Ascending aorta (tissue), 2 donors: ENCODE measurements around the gene COX17. TPM values are rescaled to one million over a fixed set of nuclear protein-coding genes. Genes with fewer than 3 reads are reported as not detected.

Experiments used
- DNase-seq, 2 donors: peaks; one replicate each; pipeline ENCODE4 v3.0.0-alpha.2; 2019; ENCODE audit warnings: low spot score in 2 of 2
- H3K27ac ChIP-seq, 2 donors: fragments of 200-600 bp; sonication (generic); one replicate each; pipeline ENCODE4 v1.5.1; 2016 to 2017; ENCODE audit warnings: mild to moderate bottlenecking in 1 of 2
- H3K27me3 ChIP-seq: fragments of 200-600 bp; sonication (generic); one replicate; pipeline ENCODE4 v1.5.1; 2017
- H3K36me3 ChIP-seq, 2 donors: fragments of 200-600 bp; sonication (generic); one replicate each; pipeline ENCODE4 v1.5.1; 2016
- H3K4me1 ChIP-seq, 2 donors: fragments of 200-600 bp; sonication (generic); one replicate each; pipeline ENCODE4 v1.5.1; 2016 to 2017; ENCODE audit warnings: mild to moderate bottlenecking in 1 of 2
- H3K4me3 ChIP-seq, 2 donors: fragments of 200-600 bp; sonication (generic); one replicate each; pipeline ENCODE4 v1.5.1; 2016 to 2017; ENCODE audit warnings: mild to moderate bottlenecking in 1 of 2
- H3K9me3 ChIP-seq, 2 donors: fragments of 200-600 bp; sonication (generic); one replicate each; pipeline ENCODE4 v1.5.1; 2016
- intact Hi-C: fragments of 100-400 bp; cut with DNase I; formaldehyde crosslinking; loops from one replicate; pipeline ENCODE4 v1.15.1; 2023
- total RNA-seq: library from RNA; depleted of rRNA; stranded (reverse); fragments of >200 nt; gene quantifications from one replicate; pipeline ENCODE4 v1.1.0, GENCODE V29; 2016
- TF ChIP-seq, protein P1 (sequence below), 3 experiments: fragments of 200-600 bp in 2 of 3; fragments of 450-650 bp in 1 of 3; sonication (generic) in 2 of 3; IDR thresholded peaks; one replicate each; pipeline ENCODE4 v1.5.1; 2016 to 2019; ENCODE audit warnings: antibody characterized with exemption in 3 of 3, mild to moderate bottlenecking in 1 of 3, moderate library complexity in 1 of 3

The COX17 gene
- total RNA-seq, 1 donor from 2014 or later: 12.5 TPM

DNA sequence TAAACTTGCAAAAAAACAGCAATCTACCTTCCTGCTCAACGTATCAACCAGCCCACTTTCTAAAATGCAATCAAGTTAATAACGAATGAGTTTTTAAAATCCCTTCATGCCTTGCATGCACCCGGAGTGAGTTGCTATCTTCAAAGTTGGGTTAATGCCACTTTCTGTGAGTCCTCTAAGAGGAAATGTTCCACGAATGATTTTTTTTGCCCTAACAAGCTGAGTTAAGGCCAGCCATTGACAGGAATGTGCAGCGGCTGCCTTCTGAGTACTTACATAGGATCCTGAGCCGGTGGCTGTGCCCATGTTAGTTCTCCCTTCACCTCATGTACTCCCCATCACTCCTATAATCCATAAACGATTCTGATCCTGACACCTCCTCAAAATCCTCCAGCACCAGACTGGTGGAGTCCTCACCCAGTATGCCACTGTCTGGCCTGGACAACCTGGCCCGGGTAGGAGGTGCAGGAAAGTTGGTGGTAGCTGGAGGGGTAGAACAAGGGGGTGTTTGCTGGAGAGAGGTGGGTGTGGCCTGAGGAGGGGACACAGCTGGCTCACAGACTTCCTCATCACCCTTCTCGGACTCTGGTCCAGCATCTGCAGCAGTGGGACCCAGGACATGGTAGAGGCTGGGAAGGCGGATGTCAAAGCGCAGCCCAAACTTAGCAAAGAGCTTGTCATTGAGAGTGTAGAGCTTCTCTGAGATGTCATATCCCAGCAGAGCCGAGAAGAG, 29.2 kb downstream of the COX17 start:
- peaks cover 9 to 15% of the 10 kb centered on the region in 2 donors for H3K4me1 ChIP-seq
- intact Hi-C loops: no loop called here
- TF ChIP-seq, protein P1, sequence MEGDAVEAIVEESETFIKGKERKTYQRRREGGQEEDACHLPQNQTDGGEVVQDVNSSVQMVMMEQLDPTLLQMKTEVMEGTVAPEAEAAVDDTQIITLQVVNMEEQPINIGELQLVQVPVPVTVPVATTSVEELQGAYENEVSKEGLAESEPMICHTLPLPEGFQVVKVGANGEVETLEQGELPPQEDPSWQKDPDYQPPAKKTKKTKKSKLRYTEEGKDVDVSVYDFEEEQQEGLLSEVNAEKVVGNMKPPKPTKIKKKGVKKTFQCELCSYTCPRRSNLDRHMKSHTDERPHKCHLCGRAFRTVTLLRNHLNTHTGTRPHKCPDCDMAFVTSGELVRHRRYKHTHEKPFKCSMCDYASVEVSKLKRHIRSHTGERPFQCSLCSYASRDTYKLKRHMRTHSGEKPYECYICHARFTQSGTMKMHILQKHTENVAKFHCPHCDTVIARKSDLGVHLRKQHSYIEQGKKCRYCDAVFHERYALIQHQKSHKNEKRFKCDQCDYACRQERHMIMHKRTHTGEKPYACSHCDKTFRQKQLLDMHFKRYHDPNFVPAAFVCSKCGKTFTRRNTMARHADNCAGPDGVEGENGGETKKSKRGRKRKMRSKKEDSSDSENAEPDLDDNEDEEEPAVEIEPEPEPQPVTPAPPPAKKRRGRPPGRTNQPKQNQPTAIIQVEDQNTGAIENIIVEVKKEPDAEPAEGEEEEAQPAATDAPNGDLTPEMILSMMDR (IDR thresholded peaks at IDR 0.05): no peak
- H3K36me3 ChIP-seq: peaks cover 0 to 4% of the 10 kb centered on the region in 2 donors
- H3K27me3 ChIP-seq: no peaks in the 10 kb centered on the region
- no peaks in the 10 kb centered on the region for H3K9me3 ChIP-seq
- H3K4me3 ChIP-seq: no peak overlapping the region
- no peak for DNase-seq
- peak overlapping the region; percentile 85 to 88 for H3K27ac ChIP-seq

DNA sequence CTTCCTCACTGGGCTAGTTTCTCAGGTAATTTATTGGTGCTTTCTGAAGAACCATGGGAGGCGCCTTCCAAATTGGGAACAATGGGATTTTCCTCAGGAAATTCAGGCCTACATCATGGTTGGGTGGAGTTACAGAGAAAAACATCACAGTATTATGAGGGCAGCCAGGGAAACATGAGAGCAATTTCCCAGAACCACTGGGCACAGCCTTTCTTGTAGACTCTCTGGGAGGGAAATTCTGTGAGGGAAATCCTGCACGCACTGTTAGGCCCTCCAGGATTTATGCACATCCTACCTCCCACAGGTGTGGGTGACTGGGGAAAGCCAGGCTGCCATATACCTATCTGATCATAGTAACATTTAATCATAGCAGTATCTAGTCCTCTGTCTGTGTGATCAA, 30.0 kb downstream of the COX17 start:
- TF ChIP-seq, protein P1 (IDR thresholded peaks at IDR 0.05): no peak
- H3K27ac ChIP-seq: peak overlapping the region; percentile 85 to 88
- H3K27me3 ChIP-seq: no peaks in the 10 kb centered on the region
- DNase-seq: no peak
- H3K4me1 ChIP-seq: peaks cover 9 to 15% of the 10 kb centered on the region in 2 donors
- H3K4me3 ChIP-seq: no peak overlapping the region
- intact Hi-C loops: no loop called here
- no peaks in the 10 kb centered on the region for H3K9me3 ChIP-seq
- peaks cover 0 to 12% of the 10 kb centered on the region in 2 donors for H3K36me3 ChIP-seq

DNA sequence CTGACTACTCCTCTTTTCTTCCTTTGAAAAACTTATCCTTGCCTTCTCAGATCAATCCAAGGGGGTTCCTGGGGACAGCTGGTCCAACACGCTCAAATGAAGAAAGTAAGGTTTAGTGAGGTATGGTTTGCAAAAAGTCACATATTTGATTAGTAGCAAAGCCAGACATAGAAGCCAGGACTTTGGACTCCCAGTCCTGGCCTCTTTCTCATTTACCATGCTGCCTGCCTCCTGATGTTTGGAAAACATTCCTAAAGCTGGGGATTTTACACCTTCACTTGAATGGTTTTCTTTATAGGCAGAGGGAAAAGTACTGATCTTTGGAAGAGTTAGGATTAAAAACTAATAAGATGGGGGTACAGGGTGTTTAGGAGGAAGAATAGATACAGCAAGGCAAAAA, 31.4 kb downstream of the COX17 start:
- Histone ChIP-seq H3K4me3 (no peak overlapping the region), H3K27ac (peak overlapping the region; percentile 85 to 88), H3K36me3 (peaks cover 0 to 24% of the 10 kb centered on the region in 2 donors), H3K9me3 (peaks cover 0 to 4% of the 10 kb centered on the region in 2 donors), H3K4me1 (peaks cover 9 to 15% of the 10 kb centered on the region in 2 donors), H3K27me3 (no peaks in the 10 kb centered on the region)
- TF ChIP-seq, protein P1 (IDR thresholded peaks at IDR 0.05): no peak
- DNase-seq: no peak
- intact Hi-C loops: no loop called here

DNA sequence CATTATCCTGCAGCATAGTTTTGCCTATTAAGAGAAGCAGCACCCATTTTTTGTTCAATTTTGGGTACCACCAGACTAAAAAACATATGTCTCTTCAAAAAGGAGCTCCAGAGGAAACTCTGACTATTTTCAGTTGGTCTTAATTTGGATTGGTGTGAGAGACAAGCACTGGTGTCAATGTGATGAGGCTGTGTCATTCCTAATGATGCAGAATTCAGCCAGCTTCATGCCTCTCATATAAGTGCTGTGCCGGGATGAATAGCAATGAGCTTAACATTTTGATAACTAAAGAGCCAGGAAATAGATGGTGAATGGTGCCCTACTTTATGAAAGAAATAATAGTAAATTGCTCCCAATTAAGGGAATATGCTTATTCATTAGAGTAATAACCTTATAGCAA, 32.7 kb downstream of the COX17 start:
- no peak overlapping the region for H3K4me3 ChIP-seq
- H3K27ac ChIP-seq: no peak overlapping the region
- DNase-seq: no peak
- peaks cover 9 to 15% of the 10 kb centered on the region in 2 donors for H3K4me1 ChIP-seq
- H3K9me3 ChIP-seq: peaks cover 0 to 4% of the 10 kb centered on the region in 2 donors
- TF ChIP-seq, protein P1 (IDR thresholded peaks at IDR 0.05): no peak
- H3K36me3 ChIP-seq: peaks cover 0 to 24% of the 10 kb centered on the region in 2 donors
- intact Hi-C loops: no loop called here
- no peaks in the 10 kb centered on the region for H3K27me3 ChIP-seq

DNA sequence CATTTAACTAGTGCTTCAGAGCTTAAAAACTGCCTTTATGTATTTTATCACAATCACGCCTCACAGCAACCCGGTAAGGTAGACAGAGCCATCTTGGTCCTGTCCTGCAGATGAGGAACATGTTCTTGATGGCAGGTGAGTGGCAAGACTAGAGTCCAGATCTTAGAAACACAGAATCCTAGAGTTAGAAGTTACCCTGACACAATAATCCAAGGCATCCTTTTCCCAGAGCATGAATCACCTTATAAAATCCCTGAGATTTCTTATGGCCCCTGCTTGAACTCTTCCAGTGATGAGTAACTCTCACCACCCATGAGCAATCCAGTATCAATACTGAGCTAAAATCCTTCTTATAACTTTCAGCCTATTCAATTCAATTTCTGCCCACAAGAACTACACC, 33.7 kb downstream of the COX17 start:
- peaks cover 0 to 4% of the 10 kb centered on the region in 2 donors for H3K9me3 ChIP-seq
- DNase-seq: no peak
- H3K4me3 ChIP-seq: no peak overlapping the region
- H3K4me1 ChIP-seq: peaks cover 9 to 15% of the 10 kb centered on the region in 2 donors
- no peak overlapping the region for H3K27ac ChIP-seq
- no peaks in the 10 kb centered on the region for H3K27me3 ChIP-seq
- TF ChIP-seq, protein P1 (IDR thresholded peaks at IDR 0.05): no peak
- H3K36me3 ChIP-seq: peaks cover 0 to 24% of the 10 kb centered on the region in 2 donors
- intact Hi-C loops: no loop called here
